HG03025 (cell line): ENCODE measurements around the gene GPR119.
"Not testable (repeated sequence)": the region's sequence is repeated elsewhere in the genome, so short reads cannot be mapped to it uniquely, and the experiment has no call there.

Experiments used
- ATAC-seq: cut with Tn5 transposase; IDR thresholded peaks from one replicate; pipeline ENCODE4 v1.9.1; 2021; ENCODE audit warnings: mild to moderate bottlenecking, moderate library complexity; ENCODE audit not compliant: unreplicated experiment, low FRiP score

Gene GPR119

DNA sequence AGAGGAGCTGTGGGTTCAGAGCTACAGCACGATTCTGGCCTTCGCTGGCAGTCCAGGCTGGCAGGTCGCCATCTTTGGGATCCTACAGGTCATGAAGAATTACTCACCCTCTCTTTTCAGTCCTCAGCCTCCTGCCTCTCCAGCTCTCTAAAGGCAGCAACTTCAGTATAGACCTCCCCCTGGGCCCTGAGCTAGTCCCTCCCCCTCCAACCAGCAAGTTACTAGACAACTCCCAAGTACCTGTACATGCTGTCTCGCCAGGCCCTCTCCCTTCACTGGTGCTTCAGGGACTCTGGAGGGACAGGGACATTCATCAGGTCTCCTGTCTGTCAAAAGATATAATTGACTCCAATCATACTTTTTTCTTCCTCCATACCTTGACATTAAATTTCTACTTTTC lies at the start of gene GPR119:
GPR119 (minus strand) TSS at position 155 of the 400 bp plus-strand sequence. CDS start 227 bp downstream, outside the sequence.
- no peak for ATAC-seq

DNA sequence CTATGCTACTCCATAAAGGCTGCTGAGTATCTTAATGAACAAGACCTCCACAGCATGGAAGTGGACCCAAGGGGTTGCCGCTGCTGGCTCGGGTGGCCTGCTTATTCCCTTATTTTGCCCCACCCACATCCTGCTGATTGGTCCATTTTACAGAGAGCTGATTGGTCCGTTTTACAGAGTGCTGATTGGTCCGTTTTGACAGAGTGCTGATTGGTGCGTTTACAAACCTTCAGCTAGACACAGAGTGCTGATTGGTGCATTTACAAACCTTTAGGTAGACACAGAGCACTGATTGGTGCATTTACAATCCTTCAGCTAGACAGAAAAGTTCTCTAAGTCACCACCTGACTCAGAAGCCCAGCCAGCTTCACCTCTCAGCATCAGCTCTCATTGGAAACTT lies 43.8 kb upstream of the GPR119 start:
- ATAC-seq: not testable (repeated sequence)

GRCh38 chrX:130426531-130426930 lies 41.1 kb upstream of the GPR119 start:
- no peak for ATAC-seq

- ATAC-seq: no peak
Measured at GRCh38 chrX:130419263-130419662, 33.8 kb upstream of the GPR119 start.

- ATAC-seq: no peak
Measured at GRCh38 chrX:130418740-130419139, 33.3 kb upstream of the GPR119 start.

GRCh38 chrX:130418066-130418465 lies 32.6 kb upstream of the GPR119 start:
- ATAC-seq: no peak

- ATAC-seq: no peak
Measured at GRCh38 chrX:130416785-130417184, 31.3 kb upstream of the GPR119 start.

DNA sequence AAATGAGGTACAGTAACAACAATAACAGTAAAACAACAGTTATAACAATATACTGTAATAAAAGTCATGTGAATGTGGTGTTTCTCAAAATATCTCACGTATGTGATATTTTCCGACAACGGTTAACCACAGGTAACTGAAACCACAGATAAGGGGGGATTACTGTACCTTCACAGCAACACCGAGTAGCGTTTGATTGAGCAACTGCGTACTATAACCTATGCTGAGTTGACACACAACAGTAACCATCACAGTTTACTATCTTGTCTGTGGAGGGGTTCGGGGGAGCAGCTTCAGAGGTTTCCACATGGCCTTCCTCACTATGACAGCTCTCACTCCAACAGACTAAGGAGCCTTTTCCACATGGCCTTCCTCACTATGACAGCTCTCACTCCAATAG lies 29.7 kb upstream of the GPR119 start:
- ATAC-seq: no peak

- ATAC-seq: no peak
Measured at GRCh38 chrX:130414800-130415199, 29.3 kb upstream of the GPR119 start.

DNA sequence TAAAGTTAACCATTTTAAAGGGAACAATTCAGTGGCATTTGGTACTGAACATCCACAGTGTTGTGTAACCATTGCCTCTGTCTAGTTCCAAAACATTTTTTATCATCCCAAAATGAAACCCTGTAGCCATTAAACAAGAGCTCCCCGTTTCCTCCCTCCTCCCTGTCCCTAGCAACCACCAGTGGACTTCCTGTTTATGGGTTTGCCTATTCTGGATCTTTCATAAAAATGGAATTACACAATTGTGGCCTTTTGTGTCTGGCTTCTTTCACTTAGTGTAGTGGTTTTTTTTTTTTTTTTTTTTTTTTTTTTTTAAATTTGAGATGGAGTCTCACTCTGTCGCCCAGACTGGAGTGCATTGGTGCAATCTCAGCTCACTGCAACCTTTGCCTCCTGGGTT lies 27.9 kb upstream of the GPR119 start:
- ATAC-seq: no peak

DNA sequence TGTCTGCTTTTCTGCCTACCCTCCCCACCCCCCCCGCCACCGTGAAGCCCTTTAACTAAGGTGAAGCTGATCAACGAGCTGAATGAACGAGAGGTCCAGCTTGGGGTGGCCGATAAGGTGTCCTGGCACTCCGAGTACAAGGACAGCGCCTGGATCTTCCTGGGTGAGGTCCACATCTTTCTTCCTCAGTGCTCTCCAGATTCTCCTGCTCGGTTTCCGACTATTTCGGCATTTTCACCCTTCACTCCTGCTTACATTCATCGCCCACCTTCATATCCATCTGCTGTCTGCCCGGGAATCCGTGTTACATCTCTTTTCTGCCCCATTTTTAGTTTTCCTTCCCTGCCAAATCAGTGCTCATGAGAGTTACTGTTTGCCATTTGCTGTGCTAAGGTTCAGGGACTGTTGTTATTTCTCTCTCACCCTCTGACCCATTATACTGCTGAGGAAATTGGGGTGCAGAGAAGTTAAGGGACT lies 16.8 kb upstream of the GPR119 start:
- no peak for ATAC-seq

- peak; percentile 92 for ATAC-seq
Measured at GRCh38 chrX:130401415-130402207, 16.1 kb upstream of the GPR119 start, which contains the start of gene RBMX2. Gene RBMX2 (plus strand): TSS chrX:130401987. CDS start chrX:130402033, 46 bp downstream.

- no peak for ATAC-seq
Measured at GRCh38 chrX:130395341-130395740, 9.9 kb upstream of the GPR119 start.

GRCh38 chrX:130393451-130394074 lies 8.1 kb upstream of the GPR119 start:
- ATAC-seq: no peak

GRCh38 chrX:130386408-130386808 lies 934 bp upstream of the GPR119 start:
- ATAC-seq: no peak

DNA sequence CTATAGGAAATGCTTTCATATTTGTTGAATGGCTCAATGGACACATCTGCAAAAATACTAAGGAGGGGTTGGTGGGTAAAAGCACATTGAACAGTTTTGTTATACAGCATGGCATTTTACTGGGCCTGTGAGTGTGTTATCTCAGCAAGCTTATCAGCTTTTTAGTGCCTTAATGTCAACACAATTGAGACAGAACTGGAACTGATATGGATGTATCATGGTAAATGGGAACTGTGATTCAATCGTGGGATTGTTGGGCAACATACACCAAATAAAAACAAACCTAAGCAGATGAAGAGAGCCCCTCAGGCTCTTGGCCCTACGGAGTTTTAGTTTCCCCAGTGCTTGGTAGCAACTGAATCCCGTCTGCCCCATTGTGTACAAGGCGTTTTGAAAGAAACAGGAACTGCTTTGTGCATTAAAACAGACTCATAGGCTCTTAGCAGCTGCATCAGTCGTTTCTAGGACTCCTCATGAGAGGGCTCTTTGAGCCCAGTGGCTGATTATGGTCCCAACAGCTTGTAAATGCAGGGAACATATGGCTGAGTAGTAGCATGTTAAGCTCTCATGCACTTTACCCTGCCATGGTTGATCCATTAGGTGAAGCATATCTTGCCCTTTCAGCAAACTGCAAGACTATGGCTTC lies 7.3 kb downstream of the GPR119 start:
- ATAC-seq: no peak

DNA sequence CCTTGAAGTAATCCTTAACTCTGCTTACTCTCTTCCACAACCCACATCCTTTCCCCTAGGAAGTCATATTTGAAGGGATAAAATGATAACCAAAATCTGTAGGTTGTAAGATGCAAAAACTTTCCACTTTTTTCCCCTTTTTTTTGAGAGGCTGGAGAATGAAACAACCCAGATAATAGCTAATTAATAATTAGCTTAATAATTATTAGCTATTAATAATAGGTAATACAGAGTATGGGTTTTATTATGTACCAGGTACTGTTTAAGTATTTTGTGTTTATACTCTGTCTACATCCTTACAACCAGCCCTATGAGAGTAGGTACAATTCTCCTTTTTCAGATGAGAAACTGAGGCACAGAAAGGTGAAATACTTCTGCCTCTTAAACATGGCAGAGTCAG lies 9.4 kb downstream of the GPR119 start:
- ATAC-seq: no peak

DNA sequence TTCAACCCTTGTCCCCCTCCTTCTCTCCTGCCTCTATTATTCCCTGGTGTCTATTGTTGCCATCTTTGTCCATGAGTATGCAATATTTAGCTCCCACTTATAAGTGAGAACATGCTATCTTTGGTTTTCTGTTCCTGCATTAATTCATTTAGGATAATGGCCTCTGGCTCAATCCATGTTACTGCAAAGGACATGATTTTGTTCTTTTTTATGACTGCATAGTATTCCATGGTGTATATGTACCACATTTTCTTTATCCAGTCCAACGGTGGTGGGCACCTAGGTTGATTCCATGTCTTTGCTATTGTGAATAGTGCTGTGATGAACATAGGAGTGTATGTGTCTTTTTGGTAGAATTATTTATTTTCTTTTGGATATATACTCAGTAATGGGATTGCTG lies 33.4 kb downstream of the GPR119 start:
- not testable (repeated sequence) for ATAC-seq

DNA sequence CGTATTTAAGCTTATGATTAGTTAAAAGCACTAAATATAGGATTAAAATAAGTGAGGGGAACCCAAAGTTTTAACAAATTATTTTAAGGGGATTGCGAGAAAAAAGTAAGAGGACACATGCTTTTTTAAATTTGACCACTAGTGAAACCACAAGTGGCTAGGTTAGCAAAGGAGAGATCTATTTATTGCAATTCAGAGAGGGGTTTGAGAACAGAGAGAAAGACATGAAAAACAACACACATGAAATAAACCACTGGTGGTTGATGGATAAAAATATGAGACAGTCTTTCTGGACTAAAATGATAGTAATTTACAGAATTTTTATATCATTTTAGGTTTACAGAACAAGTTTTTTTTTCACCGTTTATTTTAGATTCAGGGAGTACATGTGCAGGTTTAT lies 33.9 kb downstream of the GPR119 start:
- ATAC-seq: no peak

DNA sequence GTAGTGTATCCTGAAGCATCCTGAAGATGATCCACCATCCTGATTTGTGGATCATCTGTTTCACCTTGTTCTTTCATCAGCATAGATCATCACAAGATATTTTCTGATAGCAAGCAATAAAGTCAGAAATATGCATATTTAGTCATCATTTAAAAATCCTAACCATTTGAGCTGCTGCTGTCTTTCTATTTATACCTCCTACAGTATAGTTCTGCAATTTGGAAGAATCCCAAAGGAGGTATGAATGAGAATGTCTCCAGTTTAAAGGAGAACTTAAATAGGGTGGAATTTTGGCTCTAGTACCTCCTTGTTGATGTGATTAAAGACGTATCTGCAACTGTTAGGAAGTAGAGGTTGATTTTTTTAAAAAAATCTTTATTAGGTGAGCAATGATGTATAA lies 38.2 kb downstream of the GPR119 start:
- ATAC-seq: no peak

DNA sequence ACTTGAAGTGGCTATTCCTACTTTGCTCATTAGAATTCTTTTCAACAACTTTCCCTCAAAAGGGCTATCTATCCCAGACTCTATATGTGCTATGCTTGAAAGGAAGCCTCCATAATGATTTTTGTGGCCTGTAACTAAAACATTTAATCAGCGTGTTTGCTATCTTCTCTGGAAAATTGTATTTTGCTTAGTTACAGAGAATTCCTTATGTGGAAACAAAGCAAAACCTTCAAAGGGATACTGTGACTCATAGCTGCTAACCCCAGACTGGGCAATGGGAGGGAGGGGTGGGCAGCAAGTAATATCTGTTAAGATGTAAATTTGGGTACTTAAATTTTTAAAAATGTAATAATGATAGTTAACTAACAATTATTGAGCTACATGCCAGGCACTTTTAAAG lies 42.1 kb downstream of the GPR119 start:
- no peak for ATAC-seq
